Measurements from ENCODE around the gene MBD3L2B. TPM values are rescaled to one million over a fixed set of nuclear protein-coding genes. Genes with fewer than 3 reads are reported as not detected.
A peak's percentile ranks its signal among the peaks of the same experiment; 100 is the strongest.
"Not testable (repeated sequence)": the region's sequence is repeated elsewhere in the genome, so short reads cannot be mapped to it uniquely, and the experiment has no call there.

Gene MBD3L2B
- total RNA-seq, 2 donors from 2014 or later = not detected

DNA sequence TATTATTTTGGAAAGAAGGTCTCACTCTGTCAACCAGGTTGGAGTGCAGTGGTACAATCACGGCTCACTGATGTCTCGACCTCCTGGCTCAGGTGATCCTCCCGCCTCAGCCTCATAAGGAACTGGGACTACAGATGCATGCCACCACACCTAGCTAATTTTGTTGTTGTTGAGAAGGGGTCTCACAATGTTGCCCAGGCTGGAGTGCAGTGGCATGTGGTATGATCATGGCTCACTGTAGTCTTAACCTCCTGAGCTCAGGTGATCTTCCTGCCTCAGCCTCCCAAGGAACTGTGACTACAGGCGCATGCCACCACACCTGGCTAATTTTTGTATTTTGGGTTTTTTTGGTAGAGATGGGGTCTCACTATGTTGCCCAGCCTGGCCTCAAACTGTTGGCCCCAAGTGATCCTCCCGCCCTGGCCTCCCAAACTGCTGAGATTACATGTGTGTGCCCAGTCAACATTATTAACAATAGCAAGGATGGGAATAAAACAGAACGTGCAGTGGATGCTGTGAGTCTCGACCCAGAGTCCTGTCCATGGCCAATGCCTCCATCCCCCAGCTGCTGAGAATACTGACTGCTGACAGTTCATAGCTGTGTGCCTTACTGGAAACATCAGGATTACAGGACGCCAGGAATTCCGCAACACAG, 42.7 kb upstream of the MBD3L2B start:
- no peaks in the 10 kb centered on the region for H3K27me3 ChIP-seq (replicated peaks; ENCODE audit: insufficient read depth)
- intact Hi-C loops (cut with DNase I) = no loop called here
- no peak overlapping the region for H3K4me3 ChIP-seq
- H3K9me3 ChIP-seq = no peaks in the 10 kb centered on the region
- DNase-seq (ENCODE audit: low spot score) = no peak
- H3K27ac ChIP-seq = no peak overlapping the region
- TF ChIP-seq POLR2AphosphoS5 (IDR thresholded peaks at IDR 0.05) (no peak), POLR2A (IDR thresholded peaks at IDR 0.05) (no peak)
- TF ChIP-seq, protein P1, sequence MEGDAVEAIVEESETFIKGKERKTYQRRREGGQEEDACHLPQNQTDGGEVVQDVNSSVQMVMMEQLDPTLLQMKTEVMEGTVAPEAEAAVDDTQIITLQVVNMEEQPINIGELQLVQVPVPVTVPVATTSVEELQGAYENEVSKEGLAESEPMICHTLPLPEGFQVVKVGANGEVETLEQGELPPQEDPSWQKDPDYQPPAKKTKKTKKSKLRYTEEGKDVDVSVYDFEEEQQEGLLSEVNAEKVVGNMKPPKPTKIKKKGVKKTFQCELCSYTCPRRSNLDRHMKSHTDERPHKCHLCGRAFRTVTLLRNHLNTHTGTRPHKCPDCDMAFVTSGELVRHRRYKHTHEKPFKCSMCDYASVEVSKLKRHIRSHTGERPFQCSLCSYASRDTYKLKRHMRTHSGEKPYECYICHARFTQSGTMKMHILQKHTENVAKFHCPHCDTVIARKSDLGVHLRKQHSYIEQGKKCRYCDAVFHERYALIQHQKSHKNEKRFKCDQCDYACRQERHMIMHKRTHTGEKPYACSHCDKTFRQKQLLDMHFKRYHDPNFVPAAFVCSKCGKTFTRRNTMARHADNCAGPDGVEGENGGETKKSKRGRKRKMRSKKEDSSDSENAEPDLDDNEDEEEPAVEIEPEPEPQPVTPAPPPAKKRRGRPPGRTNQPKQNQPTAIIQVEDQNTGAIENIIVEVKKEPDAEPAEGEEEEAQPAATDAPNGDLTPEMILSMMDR (IDR thresholded peaks at IDR 0.05) = no peak
- H3K4me1 ChIP-seq (replicated peaks) = no peaks in the 10 kb centered on the region
- WGBS = 86% methylated on average over 9 of the region's 9 CpGs
- no peaks in the 10 kb centered on the region for H3K36me3 ChIP-seq

DNA sequence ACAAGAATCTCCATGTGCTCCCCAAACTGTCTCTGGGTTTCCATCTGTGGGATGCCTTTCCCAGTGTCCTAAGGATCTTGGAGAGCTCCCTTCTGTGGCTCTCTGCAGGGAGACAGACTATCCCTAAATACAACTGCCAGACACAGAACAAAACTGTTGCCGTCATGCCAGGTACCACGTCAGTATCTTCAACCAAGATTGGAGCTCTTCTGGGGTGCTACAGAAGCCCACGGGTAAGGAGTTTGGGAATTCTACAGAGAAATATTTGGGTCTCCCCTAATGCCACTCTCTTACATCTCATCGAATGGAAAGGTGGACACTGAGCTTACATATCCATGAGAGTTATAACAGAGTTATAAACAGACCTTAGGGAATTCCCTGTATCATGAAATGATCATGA, 42.1 kb upstream of the MBD3L2B start:
- no peak overlapping the region for H3K27ac ChIP-seq
- 73% methylated on average over 4 of the region's 4 CpGs for WGBS

DNA sequence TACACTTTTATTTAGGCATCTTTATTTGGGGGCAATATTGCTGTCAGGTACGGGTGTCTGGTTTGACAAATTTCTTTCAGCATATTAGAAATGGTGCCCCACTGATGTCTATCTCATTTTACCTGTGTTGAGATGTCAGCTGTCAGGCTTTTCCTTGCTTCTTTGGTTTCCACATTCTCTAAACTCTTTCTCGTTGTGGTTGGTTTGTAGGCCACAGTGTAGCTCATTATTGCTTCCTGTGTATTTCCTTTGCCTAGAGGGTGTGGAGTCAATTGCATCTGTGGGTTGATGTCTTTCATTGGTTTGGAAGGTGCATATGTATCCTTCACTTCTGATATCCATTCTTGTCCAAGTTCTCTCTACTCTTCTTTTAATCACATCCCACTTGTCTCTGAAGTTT, 38.7 kb upstream of the MBD3L2B start:
- intact Hi-C loops (cut with DNase I); H3K9me3 ChIP-seq; H3K27ac ChIP-seq; H3K4me3 ChIP-seq; H3K27me3 ChIP-seq (replicated peaks; ENCODE audit: insufficient read depth); DNase-seq (ENCODE audit: low spot score); H3K36me3 ChIP-seq; H3K4me1 ChIP-seq (replicated peaks): not testable (repeated sequence)
- 73% methylated on average over 2 of the region's 2 CpGs for whole genome bisulfite sequencing

More for the DNA sequence above, 42.1 kb upstream of the MBD3L2B start:
- no peaks in the 10 kb centered on the region for H3K27me3 ChIP-seq (replicated peaks; ENCODE audit: insufficient read depth)
- H3K4me1 ChIP-seq (replicated peaks) = no peaks in the 10 kb centered on the region
- DNase-seq (ENCODE audit: low spot score) = no peak
- no peaks in the 10 kb centered on the region for H3K9me3 ChIP-seq
- no peaks in the 10 kb centered on the region for H3K36me3 ChIP-seq
- TF ChIP-seq POLR2AphosphoS5 (IDR thresholded peaks at IDR 0.05) (no peak), POLR2A (IDR thresholded peaks at IDR 0.05) (no peak)
- TF ChIP-seq, protein P1 (IDR thresholded peaks at IDR 0.05) = no peak
- no peak overlapping the region for H3K4me3 ChIP-seq
- intact Hi-C loops (cut with DNase I) = no loop called here

DNA sequence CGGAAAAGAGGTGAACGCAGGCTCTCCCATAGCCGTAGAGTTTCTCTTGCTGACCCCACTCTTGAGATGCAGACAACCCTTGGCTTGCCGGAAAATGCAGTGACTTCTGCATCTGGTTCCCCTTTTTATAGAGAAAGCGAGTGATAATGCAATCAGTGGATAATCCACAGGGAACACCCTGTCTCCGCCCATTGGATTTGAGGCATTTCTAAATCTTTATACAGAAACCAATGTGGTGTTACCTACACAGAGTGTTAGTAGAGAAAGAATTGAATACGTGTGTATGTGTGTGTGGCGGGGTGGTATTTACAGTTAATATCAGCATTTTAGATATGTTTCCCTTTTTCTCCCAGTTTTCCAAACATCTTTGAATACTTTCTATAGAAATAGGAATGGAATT, 37.3 kb upstream of the MBD3L2B start, which contains the start of gene MBD3L3:
MBD3L3 (minus strand) TSS at position 101 of the 400 bp plus-strand sequence; CDS start at position 30, 71 bp downstream.
- H3K4me3 ChIP-seq; H3K27ac ChIP-seq; DNase-seq (ENCODE audit: low spot score); H3K36me3 ChIP-seq; H3K27me3 ChIP-seq (replicated peaks; ENCODE audit: insufficient read depth); intact Hi-C loops (cut with DNase I); H3K4me1 ChIP-seq (replicated peaks); H3K9me3 ChIP-seq: not testable (repeated sequence)
- no CpG with 5 or more reads among the region's 8 CpGs for WGBS

DNA sequence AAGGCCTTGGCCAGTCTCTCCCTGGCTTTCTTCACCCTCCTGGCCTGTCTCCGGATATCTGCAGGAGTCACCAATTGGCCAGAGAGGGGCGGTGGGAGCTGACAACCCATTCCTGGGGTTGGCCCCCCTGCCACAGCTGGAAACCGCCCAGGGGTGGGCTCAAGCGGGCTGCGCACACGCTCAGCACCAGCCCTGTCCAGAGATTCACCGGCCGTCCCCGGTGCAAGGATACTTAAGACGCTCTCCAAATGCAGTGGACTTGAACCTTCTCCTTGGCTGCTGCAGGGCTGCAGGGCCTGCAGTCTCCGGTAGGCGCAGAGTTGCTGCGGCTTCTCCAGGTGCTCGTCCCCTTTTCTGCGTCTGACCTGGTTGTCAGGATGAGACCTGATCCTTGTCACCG, 35.1 kb upstream of the MBD3L2B start:
- DNase-seq (ENCODE audit: low spot score); intact Hi-C loops (cut with DNase I); H3K27ac ChIP-seq; H3K36me3 ChIP-seq; H3K9me3 ChIP-seq; H3K27me3 ChIP-seq (replicated peaks; ENCODE audit: insufficient read depth); H3K4me1 ChIP-seq (replicated peaks); H3K4me3 ChIP-seq: not testable (repeated sequence)
- WGBS = 89% methylated on average over 9 of the region's 16 CpGs

DNA sequence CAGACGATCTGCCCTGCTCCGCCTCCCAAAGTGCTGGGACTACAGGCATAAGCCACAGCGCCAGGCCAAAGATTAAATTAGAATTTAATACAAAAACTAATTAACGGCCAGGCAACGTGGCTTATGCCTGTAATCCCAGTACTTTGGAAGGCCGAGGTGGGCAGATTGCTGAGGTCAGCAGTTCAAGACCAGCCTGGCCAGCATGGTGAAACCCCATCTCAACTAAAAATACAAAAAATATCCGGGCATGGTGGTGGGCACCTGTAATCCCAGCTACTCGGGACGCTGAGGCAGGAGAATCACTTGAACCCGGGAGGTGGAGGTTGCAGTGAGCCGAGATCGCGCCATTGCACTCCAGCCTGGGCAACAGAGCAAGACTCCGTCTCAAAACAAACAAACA, 34.4 kb upstream of the MBD3L2B start:
- intact Hi-C loops (cut with DNase I); H3K36me3 ChIP-seq; H3K4me1 ChIP-seq (replicated peaks); H3K4me3 ChIP-seq; H3K9me3 ChIP-seq; H3K27ac ChIP-seq; H3K27me3 ChIP-seq (replicated peaks; ENCODE audit: insufficient read depth); DNase-seq (ENCODE audit: low spot score): not testable (repeated sequence)
- WGBS = 93% methylated on average over 14 of the region's 14 CpGs

DNA sequence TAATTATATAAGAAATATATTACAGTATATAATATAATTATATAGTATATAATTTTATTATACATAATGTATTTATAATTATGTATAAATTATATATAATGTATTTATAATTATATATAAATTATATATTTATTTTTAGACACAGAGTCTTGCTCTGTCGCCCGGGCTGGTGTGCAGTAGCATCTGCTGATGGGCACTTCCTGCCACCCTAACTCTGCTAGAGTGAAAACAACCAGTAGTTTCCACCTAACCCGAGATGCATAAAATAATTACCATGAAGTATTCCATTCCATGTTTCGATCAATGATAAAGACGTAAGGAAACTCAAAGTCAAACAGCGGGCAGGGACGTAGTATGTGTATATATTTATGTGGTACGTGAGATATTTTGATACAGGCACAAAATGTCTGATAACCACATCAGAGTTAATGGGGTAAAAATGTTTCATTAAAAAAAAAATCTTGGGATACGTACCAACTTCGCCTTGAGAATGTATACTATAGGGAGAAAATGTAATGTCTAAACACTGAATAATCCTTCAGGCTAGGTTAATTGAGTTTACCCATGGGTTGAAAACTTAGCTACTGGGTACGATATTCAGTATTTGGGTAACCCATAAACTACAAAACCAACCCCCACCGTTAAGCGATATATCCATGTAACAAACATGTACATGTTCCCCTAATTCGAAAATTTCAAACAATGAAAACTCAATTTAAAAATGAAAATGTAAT, 33.6 kb upstream of the MBD3L2B start:
- intact Hi-C loops (cut with DNase I); H3K36me3 ChIP-seq: not testable (repeated sequence)
- WGBS = 94% methylated on average over 12 of the region's 14 CpGs

DNA sequence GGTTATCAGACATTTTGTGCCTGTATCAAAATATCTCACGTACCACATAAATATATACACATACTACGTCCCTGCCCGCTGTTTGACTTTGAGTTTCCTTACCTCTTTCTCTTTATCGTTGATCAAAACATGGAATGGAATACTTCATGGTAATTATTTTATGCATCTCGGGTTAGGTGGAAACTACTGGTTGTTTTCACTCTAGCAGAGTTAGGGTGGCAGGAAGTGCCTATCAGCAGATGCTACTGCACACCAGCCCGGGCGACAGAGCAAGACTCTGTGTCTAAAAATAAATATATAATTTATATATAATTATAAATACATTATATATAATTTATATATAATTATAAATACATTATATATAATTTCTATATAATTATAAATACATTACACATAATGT, 31.7 kb upstream of the MBD3L2B start:
- H3K27me3 ChIP-seq (replicated peaks; ENCODE audit: insufficient read depth); H3K27ac ChIP-seq; H3K9me3 ChIP-seq; DNase-seq (ENCODE audit: low spot score); H3K4me1 ChIP-seq (replicated peaks); intact Hi-C loops (cut with DNase I); H3K36me3 ChIP-seq; H3K4me3 ChIP-seq: not testable (repeated sequence)
- whole genome bisulfite sequencing = 92% methylated on average over 7 of the region's 7 CpGs

More for the DNA sequence above, 33.6 kb upstream of the MBD3L2B start:
- not testable (repeated sequence) for H3K9me3 ChIP-seq; DNase-seq (ENCODE audit: low spot score); H3K27me3 ChIP-seq (replicated peaks; ENCODE audit: insufficient read depth); H3K27ac ChIP-seq; H3K4me1 ChIP-seq (replicated peaks); H3K4me3 ChIP-seq

DNA sequence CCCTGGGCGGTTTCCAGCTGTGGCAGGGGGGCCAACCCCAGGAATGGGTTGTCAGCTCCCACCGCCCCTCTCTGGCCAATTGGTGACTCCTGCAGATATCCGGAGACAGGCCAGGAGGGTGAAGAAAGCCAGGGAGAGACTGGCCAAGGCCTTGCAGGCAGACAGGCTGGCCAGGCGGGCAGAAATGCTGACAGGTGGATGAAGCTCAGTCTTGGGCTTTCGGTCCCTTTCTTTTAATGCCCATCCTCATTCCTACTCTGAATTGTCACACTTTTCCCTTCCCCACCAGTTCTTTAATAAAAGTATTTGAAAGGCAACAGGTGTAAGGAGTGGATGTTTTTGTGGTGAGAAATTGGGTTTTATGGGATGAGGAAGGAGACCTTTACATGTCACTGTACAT, 30.2 kb upstream of the MBD3L2B start:
- not testable (repeated sequence) for H3K9me3 ChIP-seq
- 85% methylated on average over 3 of the region's 5 CpGs for WGBS

DNA sequence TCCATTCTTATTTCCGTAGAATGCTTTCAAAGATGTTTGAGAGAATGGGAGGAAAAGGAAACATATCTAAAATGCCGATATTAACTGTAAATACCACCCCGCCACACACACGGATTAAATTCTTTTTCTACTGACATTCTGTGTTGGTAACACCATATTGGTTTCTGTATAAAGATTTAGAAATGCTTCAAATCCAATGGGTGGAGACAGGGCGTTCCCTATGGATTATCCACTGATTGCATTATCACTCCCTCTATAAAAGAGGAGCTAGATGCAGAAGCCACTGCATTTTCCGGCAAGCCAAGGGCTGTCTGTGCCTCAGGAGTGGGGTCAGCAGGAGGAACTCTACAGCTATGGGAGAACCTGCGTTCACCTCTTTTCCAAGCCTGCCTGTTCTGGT, 27.8 kb upstream of the MBD3L2B start, which contains the start of gene MBD3L2:
MBD3L2 (plus strand) TSS at position 301 of the 400 bp plus-strand sequence; CDS start at position 354, 53 bp downstream.
- H3K27ac ChIP-seq = not testable (repeated sequence)

More for the DNA sequence above, 30.2 kb upstream of the MBD3L2B start:
- H3K27me3 ChIP-seq (replicated peaks; ENCODE audit: insufficient read depth); H3K27ac ChIP-seq; H3K36me3 ChIP-seq; H3K4me1 ChIP-seq (replicated peaks); H3K4me3 ChIP-seq; intact Hi-C loops (cut with DNase I): not testable (repeated sequence)
- peak; percentile 2 for DNase-seq (ENCODE audit: low spot score)

More for the DNA sequence above, 27.8 kb upstream of the MBD3L2B start, which contains the start of gene MBD3L2:
- intact Hi-C loops (cut with DNase I); H3K4me3 ChIP-seq; DNase-seq (ENCODE audit: low spot score); H3K9me3 ChIP-seq; H3K36me3 ChIP-seq; H3K27me3 ChIP-seq (replicated peaks; ENCODE audit: insufficient read depth); H3K4me1 ChIP-seq (replicated peaks): not testable (repeated sequence)
- no CpG with 5 or more reads among the region's 7 CpGs for whole genome bisulfite sequencing

Measured in prostate gland (tissue), 2 donors.